Stimulated activated CD4-positive, alpha-beta T cell treated with anti-CD3 and anti-CD28 coated beads, Interleukin-2, amount 100 ng/mL, for 48 hours (primary cell): Measurements from ENCODE around the gene GPC6.

ENCODE experiments used
- DNase-seq, 2 donors: peaks; one replicate each; pipeline ENCODE4 v3.0.0-alpha.2; 2020

The GPC6 gene

DNA sequence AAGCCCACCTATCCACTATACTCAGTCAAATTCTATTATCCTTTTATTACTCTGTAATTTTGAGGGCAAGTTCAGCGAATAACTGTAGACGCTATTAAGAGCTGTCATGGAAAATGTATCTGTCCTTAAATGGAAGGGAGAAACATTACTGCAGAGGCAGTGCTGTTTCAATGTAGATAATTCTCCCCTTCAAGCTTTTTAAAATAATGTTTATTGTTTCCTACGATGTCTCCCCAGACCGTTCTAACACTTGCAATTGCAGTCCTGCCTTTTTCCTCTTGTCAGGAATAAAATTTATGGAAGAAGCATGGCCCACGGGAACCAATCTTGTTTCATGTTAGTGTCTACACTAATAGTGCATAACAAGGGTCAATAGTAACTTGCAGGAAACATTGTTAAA, 159.5 kb downstream of the GPC6 start:
- no peak for DNase-seq

DNA sequence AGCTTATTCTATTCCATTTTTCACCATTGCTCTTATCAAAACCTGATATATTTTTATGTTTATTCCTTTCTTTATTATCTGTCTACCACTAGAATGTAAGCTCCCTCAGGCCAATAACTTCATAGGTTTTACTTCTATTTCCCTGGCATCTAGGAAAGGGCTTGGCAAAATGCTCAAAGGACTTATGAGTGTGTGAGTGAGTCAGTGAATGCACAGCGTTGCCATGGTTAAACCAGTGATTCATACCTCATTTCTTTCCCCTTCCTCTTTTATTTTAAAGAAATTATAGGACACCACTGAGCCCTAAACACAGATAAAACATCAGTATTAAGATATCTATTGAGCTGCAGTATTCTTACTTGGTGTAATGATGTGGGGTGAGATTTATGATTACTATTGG, 162.1 kb downstream of the GPC6 start:
- DNase-seq: no peak

DNA sequence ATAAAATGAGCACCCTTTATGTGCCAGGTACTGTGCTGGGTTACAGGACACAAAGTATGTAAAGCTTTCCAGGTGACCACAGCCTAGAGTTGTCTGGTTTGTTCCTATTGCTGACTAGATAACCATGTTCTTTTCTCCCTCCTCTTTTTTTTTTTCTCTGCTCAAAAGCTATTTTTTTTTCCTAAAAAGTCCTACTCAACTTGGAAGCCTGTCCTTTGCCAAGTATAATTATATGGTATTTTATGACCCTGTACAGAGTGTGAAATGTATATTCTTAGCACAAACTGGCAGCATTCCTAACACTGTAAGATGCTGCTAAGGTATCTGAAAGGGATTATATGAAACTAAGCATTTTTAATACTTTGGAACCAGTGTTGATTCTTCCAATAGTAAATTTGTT, 171.0 kb downstream of the GPC6 start:
- DNase-seq: no peak

DNA sequence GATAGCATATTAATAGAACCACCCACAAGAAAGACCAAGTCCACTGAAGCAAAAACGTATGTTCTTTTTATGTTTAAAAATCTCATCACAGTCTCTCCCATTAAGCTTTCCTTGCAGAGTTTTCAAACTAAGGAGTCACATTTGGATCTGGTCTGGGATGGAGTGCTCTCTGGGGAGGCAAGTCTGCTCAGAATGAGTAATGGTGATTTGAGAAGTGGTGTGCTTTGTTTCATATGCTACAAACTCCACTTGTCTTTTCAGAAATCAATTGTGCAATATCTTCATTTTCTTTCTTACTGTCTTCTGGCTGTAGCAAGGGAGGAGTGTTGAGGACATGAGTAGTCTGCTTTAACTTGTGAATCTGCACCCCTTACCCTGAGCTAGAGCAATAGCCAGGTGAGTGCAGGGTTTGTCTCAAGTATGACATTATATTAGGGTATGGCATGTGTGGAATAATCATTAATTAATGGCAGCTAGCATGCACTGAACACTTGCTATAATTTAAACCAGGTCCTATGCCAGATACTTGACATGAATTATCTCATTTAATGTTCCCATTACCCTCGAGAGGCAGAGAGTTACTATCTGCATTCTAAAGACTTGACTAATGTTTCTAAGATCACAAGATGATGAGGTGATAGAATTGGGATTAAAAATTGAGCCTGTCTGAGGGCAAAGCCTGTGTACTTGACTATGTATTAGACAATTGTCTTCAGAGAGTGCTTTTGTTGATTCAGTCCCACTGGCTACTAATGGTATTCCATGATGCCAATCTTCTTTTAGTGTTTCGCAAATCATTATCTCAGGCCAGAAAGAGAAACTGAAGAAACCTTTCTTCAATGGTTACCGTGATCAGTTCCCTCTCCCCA, 171.8 kb downstream of the GPC6 start:
- no peak for DNase-seq

DNA sequence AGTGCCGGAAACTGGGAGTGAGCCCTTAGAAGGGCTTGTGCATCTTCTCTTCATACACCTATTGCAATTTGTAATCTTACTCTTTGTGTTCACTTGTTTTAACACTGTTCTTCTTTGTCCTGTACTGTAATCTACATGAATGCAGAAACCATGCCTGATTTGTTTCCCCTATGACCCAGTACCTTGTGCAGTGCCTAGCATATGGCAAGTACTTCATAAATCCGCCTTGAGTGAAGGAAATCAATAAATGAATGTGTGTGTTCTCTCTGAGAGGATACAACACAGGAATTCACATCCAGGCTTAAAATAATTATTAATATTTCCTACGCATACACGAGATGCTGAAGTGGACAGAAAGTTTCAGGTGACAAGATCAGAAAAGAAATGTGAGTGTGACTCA, 172.6 kb downstream of the GPC6 start:
- DNase-seq: no peak

DNA sequence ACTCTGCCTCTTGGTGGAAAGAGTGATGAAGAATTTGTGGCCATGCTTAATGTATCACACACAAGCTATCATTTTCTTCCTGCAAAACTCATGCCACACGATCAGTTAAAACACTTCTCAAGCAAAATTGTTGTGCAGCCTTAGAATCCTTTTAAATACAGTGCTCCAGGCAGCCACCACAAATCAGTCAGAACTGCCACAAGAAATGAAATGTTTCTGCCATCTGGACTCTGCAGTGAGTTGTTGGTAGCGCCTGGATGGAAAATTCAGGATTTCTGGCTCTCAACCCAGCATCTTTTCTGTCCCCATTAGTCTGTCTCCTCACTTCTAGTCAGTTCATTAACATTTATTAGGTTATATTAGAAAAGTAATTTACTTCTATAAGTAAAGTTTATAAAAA, 179.5 kb downstream of the GPC6 start:
- no peak for DNase-seq

DNA sequence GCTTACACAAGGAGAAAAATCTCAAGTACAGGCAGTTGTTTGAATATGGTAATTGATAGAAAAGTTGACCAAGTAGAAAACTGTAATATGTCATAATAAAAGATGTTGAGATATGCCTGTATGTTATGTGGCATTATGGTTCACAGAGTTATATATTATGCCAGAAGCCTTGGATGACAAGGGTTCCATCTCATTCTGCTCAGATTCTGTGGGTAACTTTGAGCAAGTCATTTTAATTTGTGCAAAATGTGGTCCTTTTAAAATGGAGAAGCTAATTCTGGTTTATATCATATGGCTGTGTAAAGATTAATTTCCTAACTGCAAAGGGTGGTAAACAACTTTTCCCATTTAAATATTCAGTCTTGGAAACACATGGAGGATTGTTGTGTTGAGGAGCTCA, 180.9 kb downstream of the GPC6 start:
- no peak for DNase-seq

DNA sequence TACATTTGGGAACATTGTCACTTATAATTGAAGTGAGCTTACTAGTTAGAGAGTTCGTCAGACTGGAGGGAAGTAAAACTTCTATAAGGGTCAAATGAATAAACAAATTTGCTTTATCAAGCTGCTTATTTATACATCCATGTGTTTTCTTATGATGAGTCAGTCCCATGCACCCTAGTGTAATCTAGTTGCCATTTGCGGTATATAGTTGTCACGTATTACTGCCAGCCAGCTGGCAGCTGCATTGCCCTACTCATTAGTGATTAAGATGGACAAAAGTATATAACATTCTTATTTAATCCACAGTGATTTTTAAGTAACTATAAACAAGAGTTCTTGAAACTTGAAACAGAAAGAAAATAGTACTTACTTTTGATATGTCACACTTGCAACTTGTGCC, 182.4 kb downstream of the GPC6 start:
- DNase-seq: no peak

DNA sequence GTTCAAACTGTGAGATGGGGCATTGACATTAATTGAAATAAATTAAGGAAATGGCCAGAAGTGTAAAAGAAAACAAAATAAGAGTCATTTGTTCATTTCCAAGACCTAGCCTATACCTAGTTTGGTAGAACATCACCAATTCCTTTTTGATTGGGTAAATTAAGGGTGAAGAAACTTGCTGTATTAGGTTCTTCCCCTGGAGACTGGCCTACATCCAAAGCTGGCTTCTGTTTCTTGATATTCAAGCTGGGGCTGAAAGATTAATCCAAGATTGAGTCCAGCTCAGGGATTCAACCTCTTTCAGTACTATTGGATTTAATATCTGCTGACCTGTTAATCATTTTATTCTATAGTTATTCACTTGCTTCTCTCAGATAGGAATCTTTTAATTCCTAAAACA, 183.2 kb downstream of the GPC6 start:
- DNase-seq: no peak

DNA sequence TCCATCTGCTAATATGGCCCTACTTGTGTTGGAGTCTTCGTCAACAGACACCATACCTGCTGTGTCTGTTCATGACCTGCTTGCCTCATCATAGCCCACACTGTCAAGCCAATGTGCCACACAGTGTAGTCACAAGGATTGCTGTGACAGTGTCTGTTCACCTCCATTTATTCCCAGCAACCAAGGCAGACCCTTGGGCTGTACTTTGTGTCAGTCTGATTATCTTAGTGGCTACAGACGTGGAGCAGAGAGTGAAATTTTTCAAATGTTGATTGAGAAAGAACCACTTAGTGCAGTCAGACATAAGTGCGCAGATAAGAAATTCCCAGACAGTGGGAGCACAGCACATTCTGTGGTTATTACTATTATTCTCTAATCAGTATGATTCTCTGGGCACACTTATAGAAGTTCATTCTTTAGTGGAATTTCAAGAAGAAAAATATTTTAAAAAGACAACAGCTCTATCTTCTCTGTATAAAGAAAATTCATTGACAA, 184.6 kb downstream of the GPC6 start:
- no peak for DNase-seq

DNA sequence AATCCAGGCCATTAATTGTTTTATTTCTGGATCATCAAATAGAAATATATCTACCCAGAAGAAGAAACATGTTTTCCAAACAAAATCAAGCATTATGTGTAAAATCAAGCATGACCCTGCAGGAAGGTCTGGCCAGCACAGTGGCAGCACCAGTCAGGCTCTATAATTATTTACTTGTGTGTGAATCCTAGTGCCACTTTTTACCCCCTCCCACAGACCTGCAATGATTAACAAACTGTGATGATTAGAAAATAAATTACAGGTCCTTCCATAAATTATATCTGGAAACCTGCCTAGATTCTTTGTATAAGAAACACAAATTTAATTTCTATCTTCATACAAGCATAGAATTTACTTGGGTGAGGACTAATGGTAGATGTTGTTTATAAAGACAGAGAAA, 186.1 kb downstream of the GPC6 start:
- DNase-seq: no peak

DNA sequence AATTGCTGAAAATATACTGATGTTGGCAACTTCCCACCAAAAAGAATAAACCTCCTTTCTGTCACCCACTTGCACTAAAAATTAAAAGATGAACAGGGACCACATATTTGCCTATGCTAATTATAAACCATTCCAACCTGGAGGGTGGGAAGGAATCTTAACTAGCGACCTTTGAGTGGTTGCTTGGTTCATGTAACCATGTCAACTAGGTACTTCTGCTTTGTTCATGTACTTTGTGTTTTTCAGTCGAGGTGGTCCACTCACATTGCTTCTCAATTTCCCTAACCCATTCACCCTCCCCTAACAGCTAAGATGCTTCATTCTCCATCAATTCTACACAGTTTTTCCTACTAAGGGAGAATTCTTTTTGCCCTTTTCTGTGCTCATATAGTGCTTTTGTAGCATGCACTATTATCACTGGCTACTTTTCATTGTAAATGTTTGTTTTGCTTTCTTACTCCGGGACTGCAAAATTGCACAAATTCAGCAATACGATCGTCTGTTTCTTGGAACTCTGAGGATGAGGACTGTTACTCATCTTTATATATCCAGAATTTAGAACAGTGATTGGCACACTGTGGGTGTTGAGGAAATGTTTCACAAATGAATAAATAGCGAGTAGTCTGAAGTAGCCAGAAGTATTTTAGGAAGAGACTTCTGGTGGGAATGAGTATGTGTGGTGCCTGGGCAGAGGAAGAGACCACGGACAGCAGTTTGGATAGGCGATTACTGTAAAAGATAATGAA, 187.5 kb downstream of the GPC6 start:
- no peak for DNase-seq

DNA sequence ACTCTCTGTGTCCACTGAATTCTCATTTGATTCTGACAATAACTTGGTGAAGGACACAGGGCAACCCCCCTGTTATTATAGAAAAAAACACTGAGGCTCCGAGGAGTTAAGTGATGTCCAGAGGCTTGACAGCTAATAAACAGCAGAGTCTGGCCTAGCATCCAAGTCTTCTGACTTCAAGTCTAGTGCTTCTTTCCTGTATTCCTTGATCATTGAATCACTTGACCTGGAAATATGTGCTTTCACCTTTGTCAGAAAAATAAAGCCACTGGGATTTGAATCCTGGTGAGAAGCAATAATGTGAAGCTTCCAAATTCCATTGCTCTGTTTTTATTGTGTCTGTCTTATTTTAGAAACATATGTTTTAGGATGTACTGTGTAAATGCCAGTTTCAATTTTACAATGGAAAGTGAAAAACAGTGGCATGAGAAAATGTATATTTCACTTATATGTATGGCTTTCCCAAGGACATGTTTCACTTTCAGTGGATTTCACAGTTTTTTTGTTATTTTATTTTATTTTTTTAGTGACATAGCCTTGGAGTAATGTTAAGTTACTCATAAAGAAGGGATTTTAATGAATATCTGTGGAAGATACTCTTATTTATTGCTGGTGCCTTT, 190.2 kb downstream of the GPC6 start:
- DNase-seq: no peak

DNA sequence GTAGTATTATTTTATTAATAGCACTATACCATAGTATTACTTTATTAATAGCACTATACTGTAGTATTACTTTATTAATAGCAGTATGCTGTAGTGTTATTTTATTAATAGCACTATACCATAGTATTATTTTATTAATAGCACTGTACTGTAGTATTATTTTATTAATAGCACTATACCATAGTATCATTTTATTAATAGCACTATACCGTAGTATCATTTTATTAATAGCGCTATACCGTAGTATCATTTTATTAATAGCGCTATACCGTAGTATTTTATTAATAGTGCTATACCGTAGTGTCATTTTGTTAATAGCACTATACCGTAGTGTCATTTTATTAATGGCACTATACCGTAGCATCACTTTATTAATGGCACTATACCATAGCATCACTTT, 191.8 kb downstream of the GPC6 start:
- no peak for DNase-seq

DNA sequence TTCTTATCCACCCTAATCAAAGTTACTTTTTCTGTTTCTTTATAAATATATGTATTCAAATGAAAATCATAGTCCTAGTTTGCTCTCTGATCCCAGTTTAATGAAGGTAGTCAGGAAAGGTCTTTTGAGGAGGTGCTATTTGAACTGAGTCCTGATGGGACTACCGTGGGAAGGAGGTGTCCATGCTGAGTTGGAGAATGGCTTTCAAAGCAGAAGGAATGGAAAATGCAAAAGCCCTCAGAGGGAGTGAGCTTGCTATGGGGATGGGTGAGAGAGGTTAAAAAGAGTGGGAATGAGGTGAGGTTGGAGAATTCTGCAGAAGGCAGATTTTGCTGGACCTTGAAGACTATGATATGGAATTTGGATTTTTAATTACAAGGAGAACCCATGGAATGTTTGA, 193.6 kb downstream of the GPC6 start:
- DNase-seq: no peak

DNA sequence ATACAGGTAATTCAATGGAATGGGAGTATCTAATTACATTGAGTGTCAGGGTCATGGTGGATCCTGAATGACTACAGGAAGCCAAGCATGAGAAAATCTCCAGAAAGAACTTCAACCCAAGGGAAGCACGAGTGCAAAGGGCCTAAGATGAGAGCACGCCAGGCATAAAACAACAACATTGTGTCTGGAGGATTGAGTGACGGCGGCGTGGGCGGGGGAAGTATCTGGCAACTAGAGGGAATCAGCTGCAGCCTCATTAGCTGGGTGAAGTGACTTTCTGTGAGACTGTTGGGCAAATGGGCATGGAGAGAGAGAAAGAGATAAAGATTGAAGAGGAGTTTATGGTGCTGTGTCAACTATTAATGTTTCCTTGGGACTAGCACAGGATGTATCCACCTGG, 194.3 kb downstream of the GPC6 start:
- no peak for DNase-seq

DNA sequence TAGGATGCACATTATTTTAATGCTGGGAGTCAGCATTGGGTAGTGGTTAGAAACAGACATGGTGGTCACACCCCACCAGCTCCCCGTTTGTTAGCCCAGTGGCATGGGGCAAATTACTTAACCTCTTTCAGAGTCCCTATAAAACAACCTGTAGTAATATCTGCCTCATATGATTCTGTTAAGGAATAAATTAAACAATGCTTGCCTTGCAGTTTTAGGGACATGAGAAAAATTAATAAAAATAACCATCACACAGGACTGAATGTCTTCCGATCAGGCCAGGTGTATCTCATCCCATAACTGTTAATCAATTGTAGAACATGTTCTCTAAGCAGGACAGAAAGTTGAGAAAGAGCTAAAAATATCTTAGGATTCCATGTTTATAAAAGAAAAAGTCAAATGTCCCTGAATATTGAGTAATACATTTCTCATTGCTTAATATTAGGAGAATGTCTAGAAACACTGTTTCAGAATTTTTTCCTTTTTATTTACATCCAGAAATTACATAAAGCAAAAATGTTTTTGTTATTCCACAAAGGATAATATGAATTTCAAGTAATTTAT, 196.5 kb downstream of the GPC6 start:
- DNase-seq: no peak

DNA sequence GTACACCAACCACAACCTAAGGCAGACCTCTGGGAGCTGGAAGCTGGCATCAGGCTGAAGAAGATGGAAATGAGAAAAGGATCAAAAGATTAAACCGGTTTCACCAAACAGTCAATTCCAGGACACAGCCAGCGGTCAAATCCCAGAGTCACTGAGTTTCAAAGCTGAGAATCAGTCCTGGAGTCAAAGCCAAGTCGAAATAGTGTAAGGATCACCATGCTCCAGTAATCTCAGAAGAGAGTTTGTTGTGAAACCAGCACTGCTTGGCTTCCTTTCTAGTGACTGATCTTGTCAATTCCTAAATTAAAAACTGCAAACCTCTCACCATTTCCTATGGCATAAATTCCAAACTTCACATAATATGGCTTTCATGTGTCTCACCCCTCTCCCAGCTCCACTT, 198.8 kb downstream of the GPC6 start:
- no peak for DNase-seq

DNA sequence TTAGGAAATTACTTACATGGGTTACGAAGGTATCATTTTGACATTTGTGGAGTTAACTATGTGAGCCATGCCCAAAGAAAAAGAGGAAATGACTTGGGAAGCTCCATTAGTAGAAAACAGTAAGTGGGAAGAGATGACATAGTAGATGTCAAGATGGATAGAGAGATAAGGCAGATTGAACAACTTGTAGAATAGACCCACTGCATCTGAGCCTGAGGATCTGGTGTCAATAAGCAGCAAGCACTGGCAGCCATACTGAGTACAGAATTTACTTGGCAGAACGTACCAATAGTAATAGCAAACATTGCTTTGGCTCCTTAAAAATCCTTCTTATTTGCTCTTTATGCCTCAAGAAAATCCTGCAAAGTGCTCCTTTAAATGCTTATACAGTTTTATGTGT, 203.8 kb downstream of the GPC6 start:
- no peak for DNase-seq

DNA sequence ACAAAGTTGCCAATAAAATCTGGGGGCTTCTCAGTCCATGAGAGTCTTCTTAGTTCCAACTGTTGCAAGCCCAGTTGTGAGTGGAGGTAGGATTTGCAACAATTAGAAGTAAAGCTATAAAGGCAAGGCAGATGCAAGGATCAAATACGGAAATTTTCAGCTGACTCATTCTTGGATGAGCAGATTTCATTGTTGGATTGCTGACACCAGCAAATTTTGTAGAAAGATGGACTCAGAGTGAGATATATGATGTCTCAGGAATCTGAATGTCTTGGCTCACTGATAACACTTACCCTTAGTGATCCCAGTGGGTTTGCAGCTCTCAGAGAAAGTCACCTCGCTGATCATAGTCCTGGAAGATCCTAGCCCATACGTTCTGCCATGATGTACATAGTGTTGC, 209.0 kb downstream of the GPC6 start:
- no peak for DNase-seq

DNA sequence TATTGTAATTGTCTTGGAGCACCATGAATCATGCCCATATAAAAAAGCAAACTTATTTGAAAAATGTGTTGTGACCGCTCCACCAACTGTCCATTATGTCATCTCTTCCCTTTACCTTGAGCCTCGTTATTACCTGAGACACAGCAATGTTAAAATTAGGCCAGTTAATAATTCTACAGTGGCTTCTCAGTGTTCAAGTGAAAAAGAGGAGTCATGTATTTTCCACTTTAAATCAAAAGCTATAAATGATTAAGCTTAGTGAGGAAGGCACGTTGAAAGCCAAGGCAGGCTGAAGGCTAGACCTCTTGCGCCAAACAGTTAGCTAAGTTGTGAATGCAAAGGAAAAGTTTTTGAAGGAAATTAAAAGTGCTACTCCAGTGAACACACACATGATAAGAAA, 210.5 kb downstream of the GPC6 start:
- no peak for DNase-seq

DNA sequence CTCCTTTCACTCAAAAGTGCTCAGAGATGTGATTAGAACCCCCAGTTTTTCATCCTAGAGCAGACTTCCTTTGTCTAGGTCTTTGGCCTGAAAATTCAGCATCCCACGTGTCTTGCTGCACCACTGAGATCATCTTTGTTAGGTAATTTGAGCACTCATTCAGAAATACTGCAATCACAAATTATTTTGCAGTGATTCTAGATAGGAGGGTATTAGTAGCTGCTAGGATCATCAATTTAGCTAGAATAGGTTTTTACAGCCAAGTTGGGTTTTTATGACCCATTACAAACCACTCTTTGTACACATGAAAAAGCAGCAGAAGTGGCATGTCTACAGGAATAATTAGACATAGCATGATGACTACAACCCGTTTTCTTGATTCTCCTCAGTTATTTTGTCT, 219.6 kb downstream of the GPC6 start:
- DNase-seq: no peak

DNA sequence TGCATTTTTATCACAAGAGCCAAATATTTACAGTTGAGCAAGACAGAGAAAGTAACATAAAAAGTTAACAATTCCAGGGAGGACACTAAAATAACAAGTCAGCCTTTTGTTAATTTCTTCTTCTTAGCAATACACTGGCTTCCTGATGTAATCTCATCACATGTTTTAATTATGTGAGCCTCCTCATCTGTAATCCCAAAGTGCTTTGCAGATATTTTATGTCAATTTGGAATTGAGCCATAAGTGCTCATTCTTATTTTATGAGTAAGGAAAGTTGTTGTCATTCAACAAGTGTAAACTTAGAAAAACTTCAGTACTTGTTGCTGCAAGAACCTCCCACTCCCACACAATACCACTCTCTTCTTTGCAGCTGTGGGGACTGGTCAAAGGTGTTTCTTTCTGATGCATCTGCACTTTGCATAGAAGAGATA, 223.6 kb downstream of the GPC6 start:
- no peak for DNase-seq

DNA sequence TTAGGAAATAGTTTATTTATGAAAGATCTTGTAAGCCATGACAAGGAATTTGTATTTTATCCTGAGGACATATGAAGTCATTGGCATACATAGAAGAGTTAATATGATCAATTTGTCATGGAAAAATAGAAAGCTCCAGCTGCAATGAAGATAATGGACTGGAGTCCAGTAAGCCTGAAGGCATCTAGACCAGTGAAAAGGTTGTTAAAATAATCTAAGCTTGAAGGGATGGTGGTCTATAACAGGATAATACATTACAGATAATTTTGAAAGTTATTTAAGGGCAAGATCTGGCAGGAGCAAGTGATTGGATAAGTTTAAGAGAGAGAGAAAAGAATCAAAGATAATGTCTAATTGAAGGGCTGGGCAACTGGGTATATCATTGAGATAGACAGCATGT, 224.2 kb downstream of the GPC6 start:
- DNase-seq: no peak
